ENCODE results near the gene TRAPPC2.
"Not testable (repeated sequence)": the region's sequence is repeated elsewhere in the genome, so short reads cannot be mapped to it uniquely, and the experiment has no call there.

The TRAPPC2 gene

DNA sequence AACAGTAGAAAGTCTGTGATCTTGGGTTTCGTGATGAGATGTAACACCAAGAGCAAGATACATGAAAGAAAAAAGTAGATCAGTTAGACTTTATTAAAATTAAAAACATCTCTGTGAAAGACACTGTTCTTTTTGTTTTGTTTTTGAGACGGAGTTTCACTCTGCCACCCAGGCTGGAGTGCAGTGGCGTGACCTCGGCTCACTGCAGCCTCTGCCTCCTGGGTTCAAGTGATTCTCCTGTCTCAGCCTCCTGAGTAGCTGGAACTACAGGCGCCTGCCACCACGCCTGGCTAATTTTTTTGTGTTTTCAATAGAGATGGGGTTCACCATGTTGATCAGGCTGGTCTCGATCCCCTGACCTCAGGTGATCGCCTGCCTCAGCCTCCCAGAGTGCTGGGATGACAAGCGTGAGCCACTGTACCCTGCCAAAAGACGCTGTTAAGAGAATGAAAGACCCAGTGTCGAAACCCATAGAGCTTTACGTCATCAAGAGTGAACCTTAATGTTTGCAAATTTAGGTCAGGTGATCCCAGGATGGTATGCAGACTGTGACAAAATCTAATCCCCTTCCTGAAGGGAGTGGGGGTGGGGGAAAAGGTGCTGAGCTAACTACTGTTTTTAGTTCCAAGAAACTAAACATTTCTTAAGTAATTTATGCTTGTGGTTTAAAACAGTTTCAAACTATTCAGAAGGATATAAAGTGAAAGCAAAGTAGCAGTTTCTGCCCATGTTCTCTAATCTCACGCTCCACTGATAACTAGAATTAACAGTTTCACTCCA is 8.2 kb upstream of the TRAPPC2 start:
- DNase-seq: peak; percentile 9

GRCh38 chrX:13741695-13742094 is 7.3 kb upstream of the TRAPPC2 start:
- DNase-seq: no peak

DNA sequence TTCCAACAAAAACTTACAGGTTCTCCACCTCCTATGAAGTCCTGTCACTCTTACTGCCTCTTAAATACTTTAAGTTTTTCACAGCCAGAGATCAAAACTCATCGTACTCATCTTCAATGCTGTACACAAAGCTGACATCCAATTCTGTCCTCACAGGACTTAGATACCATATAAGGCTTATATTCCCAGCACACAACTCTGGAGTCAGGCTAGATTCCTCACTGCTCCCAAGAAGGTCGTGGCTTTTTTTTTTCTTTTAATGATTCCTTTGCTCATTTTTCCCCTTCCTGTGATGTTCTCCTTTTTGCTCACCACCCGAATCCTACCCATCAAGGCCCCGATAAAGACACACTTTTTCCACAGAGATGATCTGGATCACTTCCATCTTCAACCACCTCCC is 914 bp downstream of the TRAPPC2 start:
- no peak for DNase-seq

- no peak for DNase-seq
Observed at GRCh38 chrX:13732246-13733067, 2.0 kb downstream of the TRAPPC2 start.

DNA sequence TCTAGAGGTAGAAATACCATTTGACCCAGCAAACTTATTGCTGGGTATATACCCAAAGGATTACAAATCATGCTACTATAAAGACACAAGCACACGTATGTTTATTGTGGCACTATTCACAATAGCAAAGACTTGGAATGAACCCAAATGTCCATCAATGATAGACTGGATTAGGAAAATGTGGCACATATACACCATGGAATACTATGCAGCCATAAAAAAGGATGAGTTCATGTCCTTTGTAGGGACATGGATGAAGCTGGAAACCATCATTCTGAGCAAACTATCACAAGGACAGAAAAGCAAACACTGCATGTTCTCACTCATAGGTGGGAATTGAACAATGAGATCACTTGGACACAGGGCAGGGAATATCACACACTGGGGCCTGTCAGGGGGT is 3.9 kb downstream of the TRAPPC2 start:
- DNase-seq: not testable (repeated sequence)

DNA sequence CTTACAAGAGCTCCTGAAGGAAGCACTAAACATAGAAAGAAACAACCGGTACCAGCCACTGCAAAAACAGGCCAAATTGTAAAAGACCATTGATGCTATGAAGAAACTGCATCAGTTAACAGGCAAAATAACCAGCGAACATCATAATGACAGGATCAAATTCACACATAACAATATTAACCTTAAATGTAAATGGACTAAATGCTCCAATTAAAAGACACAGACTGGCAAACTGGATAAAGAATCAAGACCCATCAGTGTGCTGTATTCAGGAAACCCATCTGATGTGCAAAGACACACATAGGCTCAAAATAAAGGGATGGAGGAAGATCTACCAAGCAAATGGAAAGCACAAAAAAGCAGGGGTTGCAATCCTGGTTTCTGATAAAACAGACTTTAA is 7.8 kb downstream of the TRAPPC2 start:
- DNase-seq: not testable (repeated sequence)

DNA sequence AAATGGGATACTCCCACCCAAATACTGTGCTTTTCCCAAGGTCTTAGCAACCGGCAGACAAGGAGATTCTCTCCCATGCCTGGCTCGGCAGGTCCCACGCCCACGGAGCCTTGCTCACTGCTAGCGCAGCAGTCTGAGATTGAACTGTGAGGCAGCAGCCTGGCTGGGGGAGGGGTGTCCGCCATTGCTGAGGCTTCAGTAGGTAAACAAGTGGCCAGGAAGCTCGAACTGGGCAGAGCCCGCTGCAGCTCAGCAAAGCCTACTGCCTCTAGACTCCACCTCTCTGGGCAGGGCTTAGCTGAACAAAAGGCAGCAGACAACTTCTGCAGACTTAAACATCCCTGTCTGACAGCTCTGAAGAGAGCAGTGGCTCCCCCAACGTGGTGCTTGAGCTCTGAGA is 9.5 kb downstream of the TRAPPC2 start:
- DNase-seq: peak; percentile 29

GRCh38 chrX:13721819-13722519 is 12.5 kb downstream of the TRAPPC2 start:
- no peak for DNase-seq

DNA sequence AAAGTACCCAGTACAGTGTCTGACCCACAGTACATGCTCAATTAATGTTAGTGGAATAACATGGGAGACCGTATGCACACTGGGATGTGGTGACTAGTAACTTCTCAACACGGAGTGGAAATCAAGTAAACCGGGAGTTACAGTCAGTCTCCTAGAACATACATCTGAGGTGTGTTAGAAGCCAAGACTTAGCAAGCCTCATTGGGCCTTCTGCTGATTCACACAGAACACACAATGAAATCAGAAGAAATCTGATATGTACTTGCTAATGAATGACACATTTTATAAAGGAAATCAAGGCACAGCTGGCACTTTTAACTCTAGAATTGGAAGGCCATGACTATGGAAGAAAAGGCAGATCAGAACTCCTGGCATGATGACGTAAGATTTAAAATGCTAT is 13.0 kb downstream of the TRAPPC2 start:
- no peak for DNase-seq

- no peak for DNase-seq
Observed at GRCh38 chrX:13719192-13719856, 15.1 kb downstream of the TRAPPC2 start.

- DNase-seq: no peak
Observed at GRCh38 chrX:13717700-13718472, 16.5 kb downstream of the TRAPPC2 start.

DNA sequence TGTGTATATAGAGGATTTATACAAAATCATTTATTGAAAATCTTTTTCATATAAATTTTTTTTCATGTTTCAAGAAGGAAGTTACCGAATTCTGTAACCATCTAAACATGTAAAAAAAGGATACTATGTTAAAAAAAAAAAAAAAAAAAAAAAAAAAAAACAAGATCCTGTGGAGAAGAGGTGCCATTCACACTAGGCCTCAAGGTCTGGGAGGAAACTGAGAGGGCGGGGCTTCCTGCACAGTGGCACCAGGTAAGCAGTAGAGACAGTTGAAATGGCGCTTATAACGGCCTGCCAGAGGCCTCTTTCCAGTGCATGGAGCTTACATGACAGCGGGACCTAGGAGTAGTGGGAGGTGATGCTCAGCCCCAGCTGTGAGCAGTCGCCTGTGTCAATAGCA is 17.5 kb downstream of the TRAPPC2 start:
- peak; percentile 27 for DNase-seq

DNA sequence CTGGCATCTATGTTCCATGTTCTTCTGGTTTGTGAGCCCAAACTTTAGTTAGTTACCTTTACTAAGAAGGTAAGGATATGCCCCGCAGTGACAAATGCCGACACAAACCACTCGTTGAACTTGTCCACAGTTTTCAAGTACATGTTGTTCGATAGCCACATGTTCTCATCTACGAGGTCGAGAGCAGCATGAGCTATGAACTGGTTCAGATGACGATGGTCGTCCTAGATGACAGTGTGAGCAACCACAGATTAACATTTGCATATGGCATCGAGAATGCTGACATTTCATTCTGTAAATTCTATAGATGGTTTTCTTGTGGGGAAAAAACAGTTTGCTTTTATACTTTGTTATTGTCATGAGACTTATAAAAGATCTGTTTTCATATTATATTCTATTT is 18.0 kb downstream of the TRAPPC2 start:
- DNase-seq: no peak

DNA sequence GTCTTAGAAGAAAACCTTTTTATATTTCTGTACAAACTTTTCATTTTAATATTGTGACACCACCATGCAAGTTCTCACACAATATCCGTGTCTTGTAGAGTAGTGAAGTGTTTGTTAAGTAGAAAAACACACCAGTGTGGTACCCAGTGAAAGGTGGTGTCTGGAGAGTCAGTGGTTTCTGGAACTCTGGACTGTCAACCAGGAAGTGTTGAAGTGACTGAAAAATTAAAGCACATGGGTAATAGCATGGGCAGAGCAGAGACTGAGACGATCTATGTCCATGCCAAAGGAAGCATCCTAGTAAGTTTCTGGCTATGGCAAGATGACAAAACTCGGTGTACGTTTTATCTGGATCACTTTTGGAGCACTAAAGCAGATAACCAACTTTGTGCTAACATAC is 23.3 kb downstream of the TRAPPC2 start:
- DNase-seq: no peak

GRCh38 chrX:13703589-13703988 is 30.8 kb downstream of the TRAPPC2 start:
- DNase-seq: no peak

DNA sequence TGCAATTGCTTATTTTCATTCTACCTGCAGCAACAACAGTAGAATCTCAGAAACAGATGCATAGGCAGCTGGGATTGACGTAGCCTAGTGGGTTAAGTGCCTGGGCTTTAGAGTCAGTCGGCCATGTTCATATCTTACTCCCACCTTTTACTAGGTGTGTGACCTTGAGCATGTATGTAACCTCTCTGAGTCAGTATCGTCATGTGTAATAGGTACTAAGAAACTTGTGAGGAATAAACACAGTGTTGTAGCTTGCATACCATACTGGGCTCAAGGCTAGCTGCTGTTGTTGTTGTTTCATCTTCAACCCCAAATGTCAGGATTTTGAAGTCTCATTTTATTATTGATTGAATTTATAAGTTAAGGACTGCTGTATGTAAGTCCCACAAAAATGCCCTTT is 31.3 kb downstream of the TRAPPC2 start:
- no peak for DNase-seq

DNA sequence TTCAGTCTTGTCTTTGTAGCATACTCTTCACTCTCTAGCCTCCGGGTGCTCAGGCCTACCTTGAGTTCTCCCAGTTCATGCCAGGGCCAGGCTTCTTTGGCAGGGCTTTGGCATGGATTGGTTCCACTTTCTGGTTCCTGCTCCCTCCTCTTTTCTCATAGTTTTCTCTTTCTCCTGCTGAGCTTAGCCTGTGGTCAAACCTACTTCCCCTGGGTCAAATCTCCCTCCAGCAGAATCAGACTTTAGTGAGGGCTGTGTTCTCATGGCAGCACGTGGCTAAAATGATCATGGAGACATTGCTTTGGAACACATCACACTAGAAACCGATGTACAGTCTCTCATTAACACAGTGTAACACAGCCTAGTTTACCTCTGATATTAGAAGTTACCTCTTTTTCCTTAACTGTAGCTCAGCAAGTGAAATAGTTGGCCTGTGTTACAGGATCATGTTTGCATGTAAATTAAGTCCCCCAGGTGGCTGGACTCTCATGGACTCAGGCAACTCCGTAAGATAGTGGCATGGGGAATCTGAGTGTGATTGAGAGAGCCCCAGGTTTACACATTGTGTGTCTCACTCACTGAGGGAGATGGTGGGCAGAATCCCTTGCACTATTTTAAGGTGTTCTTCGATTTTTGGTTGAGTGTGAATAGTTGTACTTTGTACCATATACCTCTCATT is 32.2 kb downstream of the TRAPPC2 start:
- no peak for DNase-seq

GRCh38 chrX:13700380-13700779 is 34.0 kb downstream of the TRAPPC2 start:
- DNase-seq: no peak

- DNase-seq: no peak
Observed at GRCh38 chrX:13699183-13699826, 35.1 kb downstream of the TRAPPC2 start.

DNA sequence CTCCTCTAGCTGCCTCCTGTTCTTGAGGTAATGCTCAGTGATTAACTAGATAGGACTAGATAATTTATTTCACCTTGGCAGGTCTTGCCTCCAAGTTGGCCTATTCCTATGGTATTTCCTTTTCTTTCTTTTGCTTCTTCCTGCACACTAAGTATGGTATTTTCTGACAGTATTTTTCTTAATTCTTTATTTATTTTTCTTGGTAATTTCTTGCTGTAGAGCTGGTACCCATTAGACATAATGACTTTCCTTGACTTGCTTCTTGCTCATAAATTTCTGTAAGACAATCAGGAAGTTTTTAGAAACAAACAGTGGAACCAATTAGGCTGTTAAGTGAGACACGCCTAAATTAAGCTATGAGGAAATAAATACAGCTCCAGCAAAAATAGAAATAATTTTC is 36.0 kb downstream of the TRAPPC2 start:
- DNase-seq: no peak

GRCh38 chrX:13697976-13698375 is 36.4 kb downstream of the TRAPPC2 start:
- no peak for DNase-seq
